Measurements from ENCODE around the gene RPL10. TPM values are rescaled to one million over a fixed set of nuclear protein-coding genes. Genes with fewer than 3 reads are reported as not detected.
A peak's percentile ranks its signal among the peaks of the same experiment; 100 is the strongest.

Gene RPL10
- total RNA-seq, 1 donor from 2014 or later, result 5,113 TPM

DNA sequence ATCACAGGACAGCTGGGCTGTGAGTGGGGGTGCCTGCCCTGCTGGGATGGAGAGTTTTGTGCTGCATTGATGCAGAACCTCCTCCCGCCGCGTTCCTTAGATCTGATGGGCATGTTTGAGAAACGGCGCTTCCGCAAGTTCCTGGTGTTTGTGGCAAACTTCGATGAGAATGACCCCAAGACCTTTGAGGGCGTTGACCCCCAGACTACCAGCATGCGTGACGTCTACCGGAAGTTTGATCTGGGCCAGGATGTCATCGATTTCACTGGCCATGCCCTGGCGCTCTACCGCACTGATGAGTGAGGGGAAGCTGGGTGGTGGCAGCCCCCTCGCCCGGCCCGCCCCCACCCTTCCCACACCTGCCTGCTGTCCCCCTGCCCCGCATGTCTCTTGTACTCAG, 41.7 kb downstream of the RPL10 start:
- DNase-seq (no peak), ATAC-seq (ENCODE audit: low read depth) (no peak)
- ChIA-PET CTCF (no interaction called here), POLR2A (interaction anchor here (1.9 kb wide), 1 partner anchor 40 kb away, joined by 6 read pairs; no protein-coding TSS in a partner anchor)
- Mint-ChIP-seq H3K27me3 (no peaks in the 10 kb centered on the region), H3K4me3 (no peak overlapping the region), H3K27ac (no peak overlapping the region), H3K36me3 (ENCODE audit: low read depth) (peaks cover 33% of the 10 kb centered on the region), H3K9me3 (no peaks in the 10 kb centered on the region), H3K4me1 (peaks cover 25% of the 10 kb centered on the region)
- TF ChIP-seq, protein P1, sequence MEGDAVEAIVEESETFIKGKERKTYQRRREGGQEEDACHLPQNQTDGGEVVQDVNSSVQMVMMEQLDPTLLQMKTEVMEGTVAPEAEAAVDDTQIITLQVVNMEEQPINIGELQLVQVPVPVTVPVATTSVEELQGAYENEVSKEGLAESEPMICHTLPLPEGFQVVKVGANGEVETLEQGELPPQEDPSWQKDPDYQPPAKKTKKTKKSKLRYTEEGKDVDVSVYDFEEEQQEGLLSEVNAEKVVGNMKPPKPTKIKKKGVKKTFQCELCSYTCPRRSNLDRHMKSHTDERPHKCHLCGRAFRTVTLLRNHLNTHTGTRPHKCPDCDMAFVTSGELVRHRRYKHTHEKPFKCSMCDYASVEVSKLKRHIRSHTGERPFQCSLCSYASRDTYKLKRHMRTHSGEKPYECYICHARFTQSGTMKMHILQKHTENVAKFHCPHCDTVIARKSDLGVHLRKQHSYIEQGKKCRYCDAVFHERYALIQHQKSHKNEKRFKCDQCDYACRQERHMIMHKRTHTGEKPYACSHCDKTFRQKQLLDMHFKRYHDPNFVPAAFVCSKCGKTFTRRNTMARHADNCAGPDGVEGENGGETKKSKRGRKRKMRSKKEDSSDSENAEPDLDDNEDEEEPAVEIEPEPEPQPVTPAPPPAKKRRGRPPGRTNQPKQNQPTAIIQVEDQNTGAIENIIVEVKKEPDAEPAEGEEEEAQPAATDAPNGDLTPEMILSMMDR (IDR thresholded peaks at IDR 0.05), result no peak
- intact Hi-C loops (cut with micrococcal nuclease), result loop anchor here (5.0 kb wide), 1 partner anchor 43 kb away; the partner anchor contains the start of gene RPL10

DNA sequence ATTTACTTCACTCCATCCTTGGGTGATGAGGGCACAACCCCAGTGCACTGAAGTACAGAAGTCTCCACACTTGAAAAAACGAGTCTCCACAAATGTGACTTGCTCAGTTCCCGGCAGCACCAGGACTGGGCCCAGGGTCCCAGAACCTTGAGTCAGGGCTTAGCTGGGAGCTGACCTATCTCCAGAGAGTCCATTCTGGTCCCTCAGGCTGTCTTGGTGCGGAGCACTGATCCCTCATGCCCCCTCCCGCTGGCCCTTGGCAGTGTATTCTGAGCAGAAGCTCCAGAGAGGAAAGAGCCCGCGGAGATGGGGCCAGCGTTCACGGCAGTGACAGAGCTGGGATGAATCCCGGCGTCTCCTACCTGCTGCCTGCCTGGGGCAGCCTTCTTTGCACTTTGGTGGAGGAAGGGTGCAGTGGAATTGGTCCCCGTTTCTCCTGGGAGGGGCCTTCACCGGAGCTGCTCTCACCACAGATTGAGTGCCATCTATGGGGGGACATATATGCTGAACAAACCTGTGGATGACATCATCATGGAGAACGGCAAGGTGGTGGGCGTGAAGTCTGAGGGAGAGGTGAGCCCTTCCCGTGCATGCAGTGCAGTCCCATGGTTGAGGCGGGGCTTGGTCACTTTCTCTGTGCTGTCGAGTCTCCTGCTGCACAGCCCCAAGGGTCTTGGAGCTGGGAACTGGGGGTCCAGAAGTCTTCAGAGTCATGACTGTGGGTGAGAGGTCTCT, 42.6 kb downstream of the RPL10 start:
- H3K9me3 Mint-ChIP-seq, result no peaks in the 10 kb centered on the region
- H3K27me3 Mint-ChIP-seq, result no peaks in the 10 kb centered on the region
- H3K36me3 Mint-ChIP-seq (ENCODE audit: low read depth), result peaks cover 25% of the 10 kb centered on the region
- no peak for ATAC-seq (ENCODE audit: low read depth)
- intact Hi-C loops (cut with micrococcal nuclease), result no loop called here
- peaks cover 25% of the 10 kb centered on the region for H3K4me1 Mint-ChIP-seq
- TF ChIP-seq, protein P1 (IDR thresholded peaks at IDR 0.05), result no peak
- CTCF ChIA-PET, result no interaction called here
- DNase-seq, result no peak
- POLR2A ChIA-PET, result interaction anchor here (0.6 to 1.0 kb wide), 2 partner anchors 17 to 61 kb away, joined by 3 to 4 read pairs; partner anchors contain the start of gene EMD
- H3K4me3 Mint-ChIP-seq, result no peak overlapping the region
- H3K27ac Mint-ChIP-seq, result no peak overlapping the region

DNA sequence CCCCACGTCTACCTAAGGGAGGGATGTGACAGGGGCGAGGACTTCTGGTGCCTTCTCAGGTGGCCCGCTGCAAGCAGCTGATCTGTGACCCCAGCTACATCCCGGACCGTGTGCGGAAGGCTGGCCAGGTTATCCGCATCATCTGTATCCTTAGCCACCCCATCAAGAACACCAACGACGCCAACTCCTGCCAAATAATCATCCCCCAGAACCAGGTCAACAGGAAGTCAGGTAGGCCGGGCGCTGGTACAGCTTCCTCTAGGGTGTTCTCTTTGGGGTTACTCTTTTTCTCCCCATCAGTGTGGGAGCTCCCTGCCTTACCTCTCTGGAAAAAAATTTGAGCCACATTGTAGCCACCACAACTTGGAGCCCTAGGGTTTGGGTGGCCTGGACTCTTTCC, 43.4 kb downstream of the RPL10 start:
- POLR2A ChIA-PET, result interaction anchor here (0.6 to 1.0 kb wide), 2 partner anchors 16 to 62 kb away, joined by 3 to 4 read pairs; partner anchors contain the start of gene EMD
- H3K36me3 Mint-ChIP-seq (ENCODE audit: low read depth), result peaks cover 25% of the 10 kb centered on the region
- intact Hi-C loops (cut with micrococcal nuclease), result no loop called here
- TF ChIP-seq, protein P1 (IDR thresholded peaks at IDR 0.05), result no peak
- DNase-seq (no peak), ATAC-seq (ENCODE audit: low read depth) (no peak)
- CTCF ChIA-PET, result no interaction called here
- no peak overlapping the region for H3K4me3 Mint-ChIP-seq
- H3K4me1 Mint-ChIP-seq, result peaks cover 18% of the 10 kb centered on the region
- no peaks in the 10 kb centered on the region for H3K27me3 Mint-ChIP-seq
- no peak overlapping the region for H3K27ac Mint-ChIP-seq
- H3K9me3 Mint-ChIP-seq, result no peaks in the 10 kb centered on the region

DNA sequence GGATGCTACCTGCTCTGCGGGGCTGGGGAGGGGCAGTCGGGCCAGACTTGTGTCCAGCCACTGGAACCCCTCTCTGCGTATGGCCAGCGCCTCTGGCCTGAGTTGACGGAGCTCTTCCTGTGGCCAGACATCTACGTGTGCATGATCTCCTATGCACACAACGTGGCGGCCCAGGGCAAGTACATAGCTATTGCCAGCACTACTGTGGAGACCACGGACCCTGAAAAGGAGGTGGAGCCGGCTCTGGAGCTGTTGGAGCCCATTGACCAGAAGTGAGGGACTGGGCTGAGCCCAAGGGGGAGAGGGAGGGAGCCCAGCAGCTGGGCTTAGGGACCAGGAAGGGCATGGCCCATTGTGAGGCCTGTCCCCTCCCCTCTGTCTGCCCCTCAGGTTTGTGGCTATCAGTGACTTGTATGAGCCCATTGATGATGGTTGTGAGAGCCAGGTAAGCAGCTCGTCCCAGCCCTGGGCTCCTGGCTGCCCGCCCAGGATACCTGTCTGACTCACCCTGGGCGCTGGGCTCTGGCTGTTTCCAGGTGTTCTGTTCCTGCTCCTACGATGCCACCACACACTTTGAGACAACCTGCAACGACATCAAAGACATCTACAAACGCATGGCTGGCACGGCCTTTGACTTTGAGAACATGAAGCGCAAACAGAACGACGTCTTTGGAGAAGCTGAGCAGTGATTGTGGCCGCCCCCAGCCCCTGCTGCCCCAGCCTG, 44.0 kb downstream of the RPL10 start:
- Mint-ChIP-seq H3K4me1 (peaks cover 18% of the 10 kb centered on the region), H3K4me3 (no peak overlapping the region), H3K27ac (no peak overlapping the region), H3K9me3 (no peaks in the 10 kb centered on the region), H3K36me3 (ENCODE audit: low read depth) (peaks cover 29% of the 10 kb centered on the region), H3K27me3 (no peaks in the 10 kb centered on the region)
- no peak for DNase-seq
- intact Hi-C loops (cut with micrococcal nuclease), result no loop called here
- CTCF ChIA-PET, result no interaction called here
- no peak for ATAC-seq (ENCODE audit: low read depth)
- TF ChIP-seq, protein P1 (IDR thresholded peaks at IDR 0.05), result no peak
- POLR2A ChIA-PET, result interaction anchor here (0.6 to 1.0 kb wide), 3 partner anchors 15 to 82 kb away, joined by 3 read pairs; no protein-coding TSS in a partner anchor

DNA sequence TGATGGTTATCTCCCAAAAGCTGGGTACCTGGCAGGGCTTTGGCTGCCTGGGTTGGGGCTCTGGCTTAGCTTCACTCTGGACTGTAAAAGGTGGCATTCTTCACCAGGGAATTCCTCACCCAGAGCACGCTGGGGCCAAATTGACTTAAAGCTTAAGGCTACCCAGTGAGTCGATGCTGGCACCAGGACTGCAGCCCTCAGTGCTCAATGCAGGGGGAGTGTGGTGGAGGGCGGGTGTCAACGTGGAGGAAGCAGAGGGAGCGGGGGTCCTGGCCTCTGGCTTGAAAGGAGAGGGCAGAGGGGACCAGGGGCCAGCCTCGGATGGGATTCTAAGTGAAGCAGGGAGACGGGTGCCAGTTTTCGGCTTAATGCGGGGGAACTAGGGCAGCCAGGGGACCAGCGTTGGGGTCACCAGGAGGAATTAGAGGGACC, 45.3 kb downstream of the RPL10 start:
- peak overlapping the region; percentile 66 for H3K27ac Mint-ChIP-seq
- POLR2A ChIA-PET, result interaction anchor here (1.0 kb wide), 1 partner anchor 104 kb away, joined by 3 read pairs; the partner anchor contains the start of gene IKBKG

More for the DNA sequence above, 45.3 kb downstream of the RPL10 start:
- Mint-ChIP-seq H3K27me3 (no peaks in the 10 kb centered on the region), H3K36me3 (ENCODE audit: low read depth) (peaks cover 36% of the 10 kb centered on the region), H3K9me3 (no peaks in the 10 kb centered on the region), H3K4me3 (peak overlapping the region; percentile 74), H3K4me1 (peaks cover 8% of the 10 kb centered on the region)
- ATAC-seq (ENCODE audit: low read depth) (peak; percentile 32), DNase-seq (no peak)
- CTCF ChIA-PET, result no interaction called here
- TF ChIP-seq, protein P1 (IDR thresholded peaks at IDR 0.05), result no peak
- intact Hi-C loops (cut with micrococcal nuclease), result no loop called here
